Fibroblast of villous mesenchyme (primary cell): Measurements from ENCODE around the gene OR1B1. TPM values are rescaled to one million over a fixed set of nuclear protein-coding genes. Genes with fewer than 3 reads are reported as not detected.

Experiments used
- DNase-seq: peaks from one replicate; pipeline ENCODE4 v3.0.0-alpha.2; 2010; ENCODE audit warnings: low read depth
- H3K4me3 ChIP-seq: 2 replicates; pipeline ENCODE4 v1.5.1; 2011; ENCODE audit warnings: low read depth, mild to moderate bottlenecking, low read length
- total RNA-seq: library from RNA; depleted of rRNA; stranded (reverse); fragments of >200 nt; gene quantifications from 2 replicates; pipeline ENCODE4 v1.2.3, GENCODE V29; 2012
- TF ChIP-seq, protein P1 (sequence below): IDR thresholded peaks from 2 replicates; pipeline ENCODE4 v1.5.1; 2012; ENCODE audit warnings: low read depth, mild to moderate bottlenecking, low read length; ENCODE audit not compliant: insufficient read depth

OR1B1 gene
- total RNA-seq, result not detected in 2 replicates

GRCh38 chr9:122657527-122657926, at the start of gene OR1B1:
Gene OR1B1, minus strand, starts transcription at chr9:122657627.
- no peak within 1 kb of the TSS for H3K4me3 ChIP-seq
- TF ChIP-seq, protein P1, sequence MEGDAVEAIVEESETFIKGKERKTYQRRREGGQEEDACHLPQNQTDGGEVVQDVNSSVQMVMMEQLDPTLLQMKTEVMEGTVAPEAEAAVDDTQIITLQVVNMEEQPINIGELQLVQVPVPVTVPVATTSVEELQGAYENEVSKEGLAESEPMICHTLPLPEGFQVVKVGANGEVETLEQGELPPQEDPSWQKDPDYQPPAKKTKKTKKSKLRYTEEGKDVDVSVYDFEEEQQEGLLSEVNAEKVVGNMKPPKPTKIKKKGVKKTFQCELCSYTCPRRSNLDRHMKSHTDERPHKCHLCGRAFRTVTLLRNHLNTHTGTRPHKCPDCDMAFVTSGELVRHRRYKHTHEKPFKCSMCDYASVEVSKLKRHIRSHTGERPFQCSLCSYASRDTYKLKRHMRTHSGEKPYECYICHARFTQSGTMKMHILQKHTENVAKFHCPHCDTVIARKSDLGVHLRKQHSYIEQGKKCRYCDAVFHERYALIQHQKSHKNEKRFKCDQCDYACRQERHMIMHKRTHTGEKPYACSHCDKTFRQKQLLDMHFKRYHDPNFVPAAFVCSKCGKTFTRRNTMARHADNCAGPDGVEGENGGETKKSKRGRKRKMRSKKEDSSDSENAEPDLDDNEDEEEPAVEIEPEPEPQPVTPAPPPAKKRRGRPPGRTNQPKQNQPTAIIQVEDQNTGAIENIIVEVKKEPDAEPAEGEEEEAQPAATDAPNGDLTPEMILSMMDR, result no peak
- no peak for DNase-seq

GRCh38 chr9:122695696-122696095, 38.3 kb upstream of the OR1B1 start:
- TF ChIP-seq, protein P1, result no peak
- no peak for DNase-seq
- no peak overlapping the region for H3K4me3 ChIP-seq

DNA sequence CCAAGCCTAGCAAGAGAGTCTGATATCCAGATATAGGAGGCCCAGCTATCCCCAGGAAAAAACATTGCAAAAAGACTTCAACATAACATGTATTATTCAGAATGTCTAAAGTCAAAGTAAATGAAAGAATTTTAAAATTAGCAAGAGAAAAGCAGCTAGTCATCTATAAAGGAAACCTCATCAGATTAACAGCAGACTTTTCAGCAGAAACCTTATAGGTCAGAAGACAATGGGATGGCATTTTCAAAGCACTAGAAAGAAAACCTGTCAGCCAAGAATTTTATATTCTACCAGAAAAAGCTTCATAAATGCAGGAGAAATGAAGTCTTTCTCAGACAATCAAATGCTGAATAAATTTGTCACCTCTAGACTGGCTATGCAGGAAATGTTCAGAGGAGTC, 27.4 kb upstream of the OR1B1 start:
- TF ChIP-seq, protein P1, result no peak
- H3K4me3 ChIP-seq, result no peak overlapping the region
- no peak for DNase-seq

DNA sequence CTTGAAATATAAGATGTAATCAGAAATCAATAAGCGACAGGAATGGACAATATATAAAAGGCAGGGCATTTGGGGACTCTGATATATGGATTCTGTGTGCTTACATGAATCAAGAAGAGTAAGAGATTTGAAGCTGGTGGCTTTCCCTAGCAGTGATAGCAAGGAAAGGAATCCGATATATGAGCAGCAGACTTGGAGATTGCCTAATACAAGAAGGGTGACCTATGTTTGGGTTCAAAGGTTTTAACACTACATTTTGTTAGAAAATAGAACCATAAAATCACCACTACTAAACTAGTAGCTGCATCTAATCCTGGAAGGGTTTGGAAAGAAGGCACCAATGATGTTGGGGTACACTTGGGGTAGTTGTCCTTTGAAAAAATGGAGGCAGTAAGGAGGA, 15.1 kb upstream of the OR1B1 start:
- H3K4me3 ChIP-seq, result no peak overlapping the region
- DNase-seq, result no peak
- TF ChIP-seq, protein P1, result no peak

- no peak for DNase-seq
- no peak within 1 kb of the TSS for H3K4me3 ChIP-seq
- TF ChIP-seq, protein P1, result no peak
Measured at GRCh38 chr9:122661416-122661815, 4.0 kb upstream of the OR1B1 start, which contains the start of gene OR1L1. Gene OR1L1, plus strand, starts transcription at chr9:122661716. Its CDS starts 0 bp downstream, at chr9:122661716.

DNA sequence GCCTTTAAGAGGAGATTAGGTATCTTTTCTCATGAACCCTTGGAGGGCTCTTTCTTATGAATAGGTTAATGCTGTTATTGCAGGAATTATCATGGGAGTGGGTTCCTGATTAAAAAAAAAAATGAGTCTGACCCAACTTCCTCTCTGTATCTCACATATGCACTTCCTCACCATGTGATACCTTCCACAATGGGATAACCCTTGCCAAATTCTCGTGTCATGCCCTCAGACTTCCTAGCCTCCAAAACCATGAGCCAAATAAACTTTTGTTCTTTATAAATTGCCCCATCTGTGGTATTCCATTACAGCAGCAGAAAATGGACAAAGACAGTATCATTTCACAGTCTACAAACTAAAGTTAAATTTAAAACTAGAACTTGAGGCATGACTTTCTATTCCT, 1.0 kb downstream of the OR1B1 start:
- TF ChIP-seq, protein P1, result no peak
- DNase-seq, result no peak
- H3K4me3 ChIP-seq, result no peak overlapping the region

DNA sequence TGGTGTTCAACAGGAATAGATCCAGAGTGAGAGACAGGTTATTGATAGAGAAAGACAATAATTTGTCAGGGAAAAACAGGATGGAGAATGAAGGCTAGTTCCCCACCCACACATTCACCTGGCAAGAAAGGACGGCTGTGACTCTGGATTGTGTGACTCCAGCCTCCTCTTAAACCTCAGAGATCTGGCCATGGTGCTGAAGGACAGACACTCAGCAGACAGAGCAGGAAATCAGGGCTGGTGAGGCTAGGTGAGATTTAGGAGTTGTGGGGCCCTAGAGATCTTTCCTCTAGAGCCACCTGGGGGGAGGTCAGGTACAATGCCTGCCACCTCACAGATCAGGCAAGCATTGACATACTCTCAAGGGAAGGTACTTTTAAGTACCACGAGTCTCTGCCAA, 15.2 kb downstream of the OR1B1 start:
- H3K4me3 ChIP-seq, result no peak overlapping the region
- no peak for DNase-seq
- TF ChIP-seq, protein P1, result no peak
